HG02870 (cell line): Measurements from ENCODE around the gene ARRB2.

Experiments used
- ATAC-seq: cut with Tn5 transposase; IDR thresholded peaks from one replicate; pipeline ENCODE4 v1.9.1; 2021; ENCODE audit warnings: mild to moderate bottlenecking, moderate library complexity; ENCODE audit not compliant: unreplicated experiment

The ARRB2 gene

DNA sequence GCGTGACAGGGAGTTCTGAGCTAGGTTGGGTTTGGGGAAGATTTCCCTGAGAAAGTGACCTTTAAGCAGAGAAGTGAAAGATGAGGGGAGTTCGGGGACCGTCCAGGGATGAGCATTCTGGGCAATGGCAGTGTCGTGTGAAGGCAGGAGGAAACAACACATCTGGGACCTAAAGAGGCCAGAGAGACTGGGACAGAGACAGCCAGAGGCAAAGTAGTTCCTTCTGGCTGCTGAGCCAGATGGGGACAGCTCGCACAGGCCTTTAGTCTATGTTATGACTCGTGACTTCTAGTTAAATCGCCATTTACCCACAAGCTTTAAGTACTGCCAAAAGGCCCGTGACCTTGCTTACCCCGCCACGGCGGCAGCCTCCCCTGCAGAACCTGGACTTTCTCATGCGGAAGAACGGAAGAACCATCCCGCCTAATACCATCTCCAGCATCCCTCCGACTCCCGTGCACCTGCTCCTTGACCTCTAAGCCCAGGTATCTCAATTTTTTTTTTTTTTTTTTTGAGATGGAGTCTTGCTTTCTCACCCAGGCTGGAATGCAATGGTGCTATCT, 12.3 kb downstream of the ARRB2 start:
- ATAC-seq: no peak

- no peak for ATAC-seq
These were observed 14.2 kb downstream of the ARRB2 start for GRCh38 chr17:4724650-4725049.

- no peak for ATAC-seq
These were observed 15.3 kb downstream of the ARRB2 start for GRCh38 chr17:4725646-4726310.

DNA sequence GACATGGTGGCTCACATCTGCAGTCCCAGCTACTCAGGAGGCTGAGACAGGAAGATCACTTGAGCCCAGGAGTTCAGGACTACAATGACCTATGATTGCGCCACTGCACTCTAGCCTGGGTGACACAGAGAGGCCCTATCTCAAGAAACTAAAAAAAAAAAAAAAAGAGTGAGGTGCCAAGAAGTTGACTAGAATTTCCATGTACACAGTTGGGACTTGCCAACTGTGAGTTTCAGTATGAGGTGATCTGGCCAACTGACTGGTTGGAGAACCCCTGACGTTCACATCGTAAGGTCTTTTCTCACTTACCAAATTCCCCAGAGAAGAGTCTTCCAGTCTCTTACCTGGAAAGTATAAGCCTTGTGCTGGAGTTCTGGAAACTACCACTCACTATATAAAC, 17.7 kb downstream of the ARRB2 start:
- ATAC-seq: no peak

DNA sequence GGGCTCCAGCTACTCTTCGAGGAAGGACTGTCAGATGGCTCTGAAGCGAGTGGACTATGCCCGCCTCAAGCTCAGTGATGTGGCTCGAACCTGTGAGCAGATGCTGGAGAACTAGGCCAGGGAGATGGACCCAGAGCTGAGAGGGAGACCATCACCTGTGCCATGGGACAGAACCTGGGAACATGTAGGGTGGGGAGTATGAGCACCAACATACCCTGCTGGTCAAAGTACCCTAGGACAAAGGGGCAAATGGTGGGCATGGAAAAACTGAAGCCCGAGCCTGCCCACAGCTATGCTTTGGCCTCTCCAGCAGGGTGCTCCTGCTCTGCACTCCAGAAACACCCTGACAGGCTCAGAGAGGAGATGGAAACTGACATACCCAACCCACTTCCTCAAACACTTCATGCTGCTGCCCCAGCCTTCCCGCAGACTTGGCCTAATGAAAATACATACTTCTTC, 22.7 kb downstream of the ARRB2 start:
- ATAC-seq: no peak

DNA sequence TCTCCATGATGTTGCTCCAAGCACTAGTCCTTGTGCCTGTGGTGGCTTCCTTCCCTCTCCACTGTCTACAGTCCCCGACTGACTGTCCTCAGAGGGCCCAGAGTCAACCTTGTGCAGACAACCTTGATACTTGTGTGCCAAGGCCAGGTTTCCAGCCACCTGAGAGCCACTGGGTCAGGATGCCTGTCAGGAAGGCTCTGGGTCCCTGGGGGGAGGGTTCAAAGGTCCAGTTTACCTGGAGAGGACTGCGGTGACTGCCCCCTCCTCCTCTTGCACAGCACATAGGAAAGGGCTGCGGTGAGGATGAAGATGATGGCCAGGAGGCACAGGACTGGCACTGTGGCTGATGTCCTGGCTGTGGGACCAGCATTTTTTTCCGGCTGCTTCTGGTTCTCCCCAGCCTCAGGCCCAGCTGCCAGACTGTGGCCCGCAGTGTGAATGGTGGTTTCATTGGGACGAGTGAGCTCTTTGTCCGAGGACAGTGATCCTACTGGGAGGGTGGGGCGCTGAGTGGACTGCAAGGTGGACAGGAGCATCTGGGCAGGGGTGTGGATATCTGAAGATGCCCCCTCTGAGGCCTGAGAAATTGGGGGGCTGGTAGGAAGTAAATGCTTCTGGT, 24.5 kb downstream of the ARRB2 start:
- no peak for ATAC-seq

GRCh38 chr17:4735876-4736651, 25.6 kb downstream of the ARRB2 start:
- ATAC-seq: no peak

- ATAC-seq: no peak
These were observed 28.0 kb downstream of the ARRB2 start for GRCh38 chr17:4738136-4739121.

DNA sequence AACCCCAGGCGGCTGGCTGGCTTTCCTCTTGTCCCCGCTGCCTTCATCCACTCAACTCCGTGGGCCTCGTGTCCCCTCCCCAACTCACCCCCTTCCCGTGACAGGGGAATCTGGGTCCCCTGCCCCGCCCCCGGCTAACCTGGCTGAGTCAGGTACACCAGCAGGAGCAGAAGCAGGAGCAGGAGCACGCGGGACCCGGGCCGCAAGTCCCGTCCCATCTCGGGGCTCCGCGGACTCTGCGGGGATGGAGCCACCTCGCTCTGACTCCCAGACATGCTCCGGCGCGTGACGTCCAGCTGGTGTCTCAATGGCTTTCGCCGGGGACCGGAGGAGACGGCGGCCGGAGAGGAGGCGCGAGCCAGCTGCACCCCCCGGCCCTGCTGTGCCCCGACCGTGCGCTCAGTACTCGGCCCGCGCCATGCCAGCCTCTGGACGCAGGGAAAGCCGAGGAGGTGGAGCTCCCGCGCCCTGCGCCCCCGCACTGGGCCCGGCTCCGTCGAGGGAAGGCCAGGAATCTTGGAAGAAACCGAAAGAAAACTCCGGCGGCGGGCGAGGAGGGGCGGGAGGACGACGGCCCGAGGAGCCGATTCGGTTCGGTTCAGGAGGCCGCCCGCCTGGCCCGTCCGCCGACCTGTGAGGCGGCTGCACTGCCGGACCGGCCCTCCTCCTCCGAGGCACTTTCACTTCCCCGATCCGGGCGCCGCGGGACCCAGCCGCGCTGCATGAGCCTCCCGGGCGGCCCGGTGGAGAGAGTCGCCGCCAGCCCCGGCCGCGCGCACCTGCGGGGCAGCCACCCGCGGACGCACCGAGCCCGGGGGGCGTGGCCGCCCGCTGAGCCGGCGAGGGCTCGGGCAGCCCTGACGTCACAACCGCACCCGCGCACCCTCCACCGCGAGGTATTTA, 28.9 kb downstream of the ARRB2 start, which contains the start of the genes CXCL16 and ZMYND15:
TSS of gene CXCL16 (minus strand) at position 807 of the 903 bp plus-strand sequence. CDS start at position 218, 589 bp downstream.
TSS of gene ZMYND15 (plus strand) at position 712 of the 903 bp plus-strand sequence. CDS start 716 bp downstream, outside the sequence.
- ATAC-seq: no peak

- ATAC-seq: no peak
These were observed 29.6 kb downstream of the ARRB2 start for GRCh38 chr17:4740025-4740351.

- no peak for ATAC-seq
These were observed 30.2 kb downstream of the ARRB2 start for GRCh38 chr17:4740584-4740983.

GRCh38 chr17:4741544-4741943, 31.1 kb downstream of the ARRB2 start:
- no peak for ATAC-seq

DNA sequence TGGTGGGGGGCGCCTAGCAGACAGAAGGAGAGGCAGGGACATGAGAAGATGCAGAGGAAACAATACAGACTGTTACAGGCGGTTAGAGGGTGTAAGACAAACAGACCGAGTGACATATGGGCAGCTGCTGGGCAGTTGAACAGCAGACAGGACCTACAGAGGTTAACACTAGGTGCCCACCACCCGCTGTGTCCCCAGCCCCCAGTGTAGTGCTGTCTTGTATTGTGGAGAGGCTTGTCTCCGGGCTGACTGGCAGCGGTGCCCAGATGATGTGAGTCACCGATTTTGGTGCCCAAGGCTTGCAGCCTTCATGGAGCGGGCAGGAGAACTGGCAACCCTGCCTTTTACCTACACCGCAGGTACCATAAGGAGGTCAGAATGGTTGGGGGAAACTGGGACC, 31.7 kb downstream of the ARRB2 start:
- no peak for ATAC-seq

GRCh38 chr17:4742629-4743028, 32.2 kb downstream of the ARRB2 start:
- no peak for ATAC-seq

- no peak for ATAC-seq
These were observed 32.8 kb downstream of the ARRB2 start for GRCh38 chr17:4743216-4743615.

DNA sequence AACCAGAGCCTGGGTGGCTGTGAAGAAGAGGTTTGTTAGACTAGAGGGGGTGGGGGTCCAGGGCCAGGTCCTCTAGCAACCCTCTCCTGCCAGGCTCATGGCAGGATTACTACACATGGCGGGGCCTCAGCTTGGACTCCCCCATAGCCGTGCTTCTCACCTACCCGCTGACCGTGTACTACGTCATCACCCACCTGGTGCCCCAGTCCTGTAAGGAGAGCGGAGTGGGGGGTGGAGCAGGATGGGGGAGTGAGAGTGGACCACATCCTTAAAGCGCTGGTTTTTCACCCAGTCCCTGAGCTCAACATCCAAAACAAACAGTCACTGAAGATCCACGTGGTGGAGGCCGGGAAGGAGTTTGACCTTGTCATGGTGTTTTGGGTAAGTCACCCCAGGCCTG, 33.5 kb downstream of the ARRB2 start:
- ATAC-seq: no peak

- no peak for ATAC-seq
These were observed 34.9 kb downstream of the ARRB2 start for GRCh38 chr17:4744999-4745969.

DNA sequence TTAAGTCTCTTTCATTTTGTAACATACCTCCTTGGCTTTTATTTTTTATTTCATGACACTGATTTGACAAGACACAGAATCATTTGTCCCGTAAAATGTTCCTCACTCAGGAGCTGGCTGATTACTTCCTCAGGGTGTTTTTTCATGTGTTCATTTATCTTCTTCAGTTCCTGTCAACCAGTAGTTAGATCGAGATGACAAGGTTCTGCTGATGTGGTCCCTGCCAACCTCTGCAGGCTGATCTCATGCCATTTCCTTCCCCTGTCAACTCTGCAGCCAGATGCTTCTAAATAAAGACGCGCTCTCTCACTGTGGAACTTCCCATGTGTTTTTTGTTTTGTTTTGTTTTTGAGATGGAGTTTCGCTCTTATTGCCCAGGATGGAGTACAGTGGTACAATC, 37.4 kb downstream of the ARRB2 start:
- no peak for ATAC-seq
